SU-DHL-6 (cell line): ENCODE measurements around the gene ELF2.

Experiments
- H2AFZ ChIP-seq: fragments of 200-600 bp; sonication (generic); 2 replicates; pipeline ENCODE4 v1.6.1; 2014; ENCODE audit warnings: low read depth, mild to moderate bottlenecking, moderate library complexity, mixed read lengths, antibody characterized with exemption, low read length; ENCODE audit not compliant: severe bottlenecking
- H3F3A ChIP-seq: fragments of 200-600 bp; shearing (Covaris generic); 2 replicates; pipeline ENCODE4 v1.6.0; 2016; ENCODE audit warnings: antibody characterized with exemption, mild to moderate bottlenecking; ENCODE audit not compliant: insufficient read depth
- H3K27ac ChIP-seq: fragments of 200-600 bp; sonication (generic); 2 replicates; pipeline ENCODE4 v1.5.1; 2016; ENCODE audit warnings: low read depth, mild to moderate bottlenecking, low read length, moderate library complexity, mixed read lengths
- H3K27me3 ChIP-seq: fragments of 200-600 bp; sonication (generic), shearing (Covaris generic); 2 replicates; pipeline ENCODE4 v1.6.0; 2014; ENCODE audit warnings: mild to moderate bottlenecking, low read length
- H3K36me3 ChIP-seq: fragments of 200-600 bp; sonication (generic); 2 replicates; pipeline ENCODE4 v1.6.1; 2014; ENCODE audit warnings: mild to moderate bottlenecking, low read length, mixed read lengths
- H3K4me2 ChIP-seq: fragments of 300-600, 200-600 bp; shearing (Covaris generic), sonication (generic); 2 replicates; pipeline ENCODE4 v1.6.0; 2014; ENCODE audit warnings: low read length, low read depth, mild to moderate bottlenecking; ENCODE audit not compliant: poor library complexity, severe bottlenecking
- H3K4me3 ChIP-seq: fragments of 200-600 bp; sonication (generic); 2 replicates; pipeline ENCODE4 v1.5.1; 2014; ENCODE audit warnings: antibody characterized with exemption, low read length, mild to moderate bottlenecking, mixed read lengths; ENCODE audit not compliant: insufficient read depth, poor library complexity, severe bottlenecking
- H3K79me2 ChIP-seq: fragments of 200-600 bp; sonication (generic); 2 replicates; pipeline ENCODE4 v1.6.1; 2014; ENCODE audit warnings: mild to moderate bottlenecking, low read length, moderate library complexity; ENCODE audit not compliant: insufficient read depth
- H3K9ac ChIP-seq: fragments of 200-600 bp; sonication (generic); 2 replicates; pipeline ENCODE4 v1.7.0; 2014; ENCODE audit warnings: mild to moderate bottlenecking, low read length
- H3K9me2 ChIP-seq: fragments of 200-600 bp; sonication (generic); replicated peaks from 2 replicates; pipeline ENCODE4 v1.6.1; 2014; ENCODE audit warnings: low read length; ENCODE audit not compliant: insufficient read depth
- H3K9me3 ChIP-seq: fragments of 200-600 bp; sonication (generic); 2 replicates; pipeline ENCODE4 v1.6.1; 2014; ENCODE audit warnings: low read length, mixed read lengths; ENCODE audit not compliant: insufficient read depth
- H4K20me1 ChIP-seq: fragments of 200-600 bp; sonication (generic); 2 replicates; pipeline ENCODE4 v1.6.1; 2014; ENCODE audit warnings: low read depth, mild to moderate bottlenecking, antibody characterized with exemption, low read length, moderate library complexity, mixed read lengths
- EZH2phosphoT487 ChIP-seq: fragments of 200-600 bp; sonication (generic), shearing (Covaris generic); conservative IDR thresholded peaks from 2 replicates; pipeline ENCODE4 v1.6.1; 2018; ENCODE audit warnings: mild to moderate bottlenecking, antibody characterized with exemption, low read length, moderate library complexity, mixed read lengths
- TF ChIP-seq, protein P1 (sequence below): fragments of 200-600 bp; sonication (generic); IDR thresholded peaks from one replicate; pipeline ENCODE4 v1.5.1; 2017; ENCODE audit warnings: antibody characterized with exemption, mild to moderate bottlenecking, low read length, moderate library complexity; ENCODE audit not compliant: insufficient read depth, poor library complexity, severe bottlenecking

The ELF2 gene

GRCh38 chr4:139145552-139145932 is 31.5 kb downstream of the ELF2 start:
- Histone ChIP-seq H3K27me3 (no peaks in the 10 kb centered on the region), H3K9me3 (no peaks in the 10 kb centered on the region), H3K4me3 (no peak overlapping the region), H3K36me3 (no peaks in the 10 kb centered on the region), H2AFZ (no peak overlapping the region), H3K27ac (no peak overlapping the region), H3K9me2 (no peaks in the 10 kb centered on the region), H3K4me2 (no peak overlapping the region), H4K20me1 (no peaks in the 10 kb centered on the region), H3K79me2 (no peaks in the 10 kb centered on the region), H3F3A (no peaks in the 10 kb centered on the region), H3K9ac (no peak overlapping the region)
- TF ChIP-seq EZH2phosphoT487, result no peak
- TF ChIP-seq, protein P1, sequence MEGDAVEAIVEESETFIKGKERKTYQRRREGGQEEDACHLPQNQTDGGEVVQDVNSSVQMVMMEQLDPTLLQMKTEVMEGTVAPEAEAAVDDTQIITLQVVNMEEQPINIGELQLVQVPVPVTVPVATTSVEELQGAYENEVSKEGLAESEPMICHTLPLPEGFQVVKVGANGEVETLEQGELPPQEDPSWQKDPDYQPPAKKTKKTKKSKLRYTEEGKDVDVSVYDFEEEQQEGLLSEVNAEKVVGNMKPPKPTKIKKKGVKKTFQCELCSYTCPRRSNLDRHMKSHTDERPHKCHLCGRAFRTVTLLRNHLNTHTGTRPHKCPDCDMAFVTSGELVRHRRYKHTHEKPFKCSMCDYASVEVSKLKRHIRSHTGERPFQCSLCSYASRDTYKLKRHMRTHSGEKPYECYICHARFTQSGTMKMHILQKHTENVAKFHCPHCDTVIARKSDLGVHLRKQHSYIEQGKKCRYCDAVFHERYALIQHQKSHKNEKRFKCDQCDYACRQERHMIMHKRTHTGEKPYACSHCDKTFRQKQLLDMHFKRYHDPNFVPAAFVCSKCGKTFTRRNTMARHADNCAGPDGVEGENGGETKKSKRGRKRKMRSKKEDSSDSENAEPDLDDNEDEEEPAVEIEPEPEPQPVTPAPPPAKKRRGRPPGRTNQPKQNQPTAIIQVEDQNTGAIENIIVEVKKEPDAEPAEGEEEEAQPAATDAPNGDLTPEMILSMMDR, result no peak

DNA sequence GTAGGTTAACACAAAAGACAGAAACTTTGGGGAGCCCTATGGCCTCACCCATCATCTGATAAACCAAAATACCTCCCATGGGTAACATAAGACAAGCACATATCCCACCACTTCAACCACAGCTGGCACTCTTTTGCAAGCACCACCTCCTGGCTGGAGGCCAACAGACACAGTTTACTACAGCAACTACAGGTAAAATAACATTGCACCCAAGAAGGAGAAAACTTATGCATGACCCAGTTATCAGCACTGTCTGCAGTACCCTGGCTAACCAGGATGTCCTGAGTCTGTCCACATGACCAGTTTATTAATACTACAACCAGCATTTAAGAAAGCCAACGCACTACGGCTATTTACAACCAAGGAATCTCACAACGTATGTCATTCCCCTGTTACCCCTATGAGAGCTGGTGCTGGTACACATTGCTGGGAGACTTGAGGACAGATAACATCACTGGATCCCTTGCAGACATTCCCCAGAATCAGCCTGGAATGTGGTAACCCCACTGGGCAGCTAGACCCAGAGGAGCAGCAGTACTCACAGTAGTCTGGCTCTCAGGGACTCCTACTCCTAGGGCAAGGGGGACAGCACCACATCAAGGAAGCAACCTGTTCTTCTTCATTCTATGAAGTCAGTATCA is 32.0 kb downstream of the ELF2 start:
- no peaks in the 10 kb centered on the region for H3K27me3 ChIP-seq
- H2AFZ ChIP-seq, result no peak overlapping the region
- no peaks in the 10 kb centered on the region for H3K36me3 ChIP-seq
- no peaks in the 10 kb centered on the region for H3F3A ChIP-seq
- no peak overlapping the region for H3K4me2 ChIP-seq
- no peaks in the 10 kb centered on the region for H3K79me2 ChIP-seq
- no peaks in the 10 kb centered on the region for H4K20me1 ChIP-seq
- no peak overlapping the region for H3K4me3 ChIP-seq
- H3K9me3 ChIP-seq, result no peaks in the 10 kb centered on the region
- no peak for TF ChIP-seq EZH2phosphoT487
- TF ChIP-seq, protein P1, result no peak
- H3K9me2 ChIP-seq, result no peaks in the 10 kb centered on the region
- H3K27ac ChIP-seq, result no peak overlapping the region
- H3K9ac ChIP-seq, result no peak overlapping the region

DNA sequence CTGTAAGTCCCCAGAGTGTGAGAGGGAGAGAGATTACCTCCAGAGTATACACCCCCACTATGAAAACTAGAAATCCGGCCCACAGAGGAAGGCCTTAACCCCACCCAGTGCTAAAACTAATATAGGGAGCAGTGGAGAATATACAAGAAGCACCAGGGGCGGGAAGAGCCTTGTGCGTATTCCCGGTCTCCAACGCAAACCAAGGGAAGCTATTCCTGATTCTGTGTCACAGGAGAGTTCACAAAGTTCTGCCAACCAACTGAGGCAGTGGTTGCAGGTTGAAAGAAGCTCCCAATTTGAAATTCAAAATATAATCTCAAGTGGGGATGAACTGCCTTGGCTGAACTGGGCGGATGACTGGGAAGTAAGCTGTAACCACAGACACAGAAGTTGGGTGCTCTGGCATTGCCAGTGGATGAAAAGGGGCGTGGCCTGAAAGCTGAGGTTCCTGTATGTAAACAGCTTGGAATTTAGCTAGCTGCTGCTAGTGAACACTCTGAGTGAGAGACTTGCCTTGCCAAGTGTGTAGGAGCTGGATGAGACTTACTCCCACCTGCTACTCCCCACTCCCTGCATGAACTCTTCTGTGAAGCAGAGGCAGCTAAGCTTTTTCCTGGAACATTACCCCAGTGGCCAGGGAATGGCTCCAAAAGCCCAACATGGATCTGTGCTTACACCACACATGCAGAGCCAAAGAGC is 32.7 kb downstream of the ELF2 start:
- no peak overlapping the region for H3K9ac ChIP-seq
- no peaks in the 10 kb centered on the region for H3K36me3 ChIP-seq
- no peaks in the 10 kb centered on the region for H3K27me3 ChIP-seq
- H4K20me1 ChIP-seq, result no peaks in the 10 kb centered on the region
- H3K4me3 ChIP-seq, result no peak overlapping the region
- H3K4me2 ChIP-seq, result no peak overlapping the region
- TF ChIP-seq, protein P1, result no peak
- no peak for TF ChIP-seq EZH2phosphoT487
- no peaks in the 10 kb centered on the region for H3K79me2 ChIP-seq
- H3K9me3 ChIP-seq, result no peaks in the 10 kb centered on the region
- H2AFZ ChIP-seq, result no peak overlapping the region
- H3F3A ChIP-seq, result no peaks in the 10 kb centered on the region
- H3K27ac ChIP-seq, result no peak overlapping the region
- H3K9me2 ChIP-seq, result no peaks in the 10 kb centered on the region
